HG03521 (cell line): ENCODE results near the gene GAL3ST3.

Experiments used
- ATAC-seq: cut with Tn5 transposase; IDR thresholded peaks from one replicate; pipeline ENCODE4 v1.9.1; 2021; ENCODE audit warnings: mild to moderate bottlenecking, moderate library complexity; ENCODE audit not compliant: unreplicated experiment

GAL3ST3 gene

DNA sequence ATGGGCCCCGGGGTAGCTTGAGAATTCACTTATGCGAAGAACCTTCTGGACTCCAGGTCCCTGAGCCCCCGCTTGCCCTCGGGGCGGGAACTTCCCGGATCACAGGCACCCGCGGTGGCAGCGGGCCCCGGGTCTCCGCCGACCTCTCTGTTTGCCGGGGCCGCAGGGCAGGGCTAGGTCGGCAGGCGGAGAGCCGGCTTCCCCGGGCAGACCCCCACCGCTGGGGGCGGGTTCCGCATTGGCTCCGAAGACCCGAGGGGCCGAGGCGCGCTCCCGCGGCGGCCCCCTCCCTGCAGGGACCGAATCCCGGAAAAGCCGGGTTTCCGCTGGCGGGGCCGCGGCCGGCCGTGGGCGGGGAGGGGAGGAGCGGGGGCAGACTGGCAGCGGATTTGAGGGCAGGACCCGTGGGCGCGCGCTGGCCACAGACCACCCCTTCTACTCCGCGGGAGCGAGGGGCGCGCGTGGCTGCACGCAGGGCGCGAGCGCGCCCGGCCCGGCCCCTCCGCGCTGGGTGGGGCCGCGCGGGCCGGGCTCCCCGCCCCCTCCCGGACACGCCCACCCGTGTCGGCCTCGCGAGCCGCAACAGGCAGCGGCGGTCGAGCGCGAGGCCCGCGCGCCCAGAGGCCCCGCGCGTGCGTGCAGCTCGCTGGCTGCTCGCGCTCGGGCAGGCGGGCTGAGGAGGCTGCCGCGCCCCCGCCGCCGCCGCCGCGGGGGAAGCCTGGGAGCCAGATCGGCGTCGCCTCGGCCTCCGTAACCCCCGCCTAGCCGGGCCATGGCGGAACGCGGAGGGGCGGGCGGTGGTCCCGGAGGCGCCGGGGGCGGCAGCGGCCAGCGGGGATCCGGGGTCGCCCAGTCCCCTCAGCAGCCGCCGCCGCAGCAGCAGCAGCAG lies 21.0 kb upstream of the GAL3ST3 start, which contains the start of gene PACS1:
PACS1 (plus strand) TSS at position 558 of the 889 bp plus-strand sequence; CDS start at position 773, 215 bp downstream.
- peak; percentile 57 for ATAC-seq

DNA sequence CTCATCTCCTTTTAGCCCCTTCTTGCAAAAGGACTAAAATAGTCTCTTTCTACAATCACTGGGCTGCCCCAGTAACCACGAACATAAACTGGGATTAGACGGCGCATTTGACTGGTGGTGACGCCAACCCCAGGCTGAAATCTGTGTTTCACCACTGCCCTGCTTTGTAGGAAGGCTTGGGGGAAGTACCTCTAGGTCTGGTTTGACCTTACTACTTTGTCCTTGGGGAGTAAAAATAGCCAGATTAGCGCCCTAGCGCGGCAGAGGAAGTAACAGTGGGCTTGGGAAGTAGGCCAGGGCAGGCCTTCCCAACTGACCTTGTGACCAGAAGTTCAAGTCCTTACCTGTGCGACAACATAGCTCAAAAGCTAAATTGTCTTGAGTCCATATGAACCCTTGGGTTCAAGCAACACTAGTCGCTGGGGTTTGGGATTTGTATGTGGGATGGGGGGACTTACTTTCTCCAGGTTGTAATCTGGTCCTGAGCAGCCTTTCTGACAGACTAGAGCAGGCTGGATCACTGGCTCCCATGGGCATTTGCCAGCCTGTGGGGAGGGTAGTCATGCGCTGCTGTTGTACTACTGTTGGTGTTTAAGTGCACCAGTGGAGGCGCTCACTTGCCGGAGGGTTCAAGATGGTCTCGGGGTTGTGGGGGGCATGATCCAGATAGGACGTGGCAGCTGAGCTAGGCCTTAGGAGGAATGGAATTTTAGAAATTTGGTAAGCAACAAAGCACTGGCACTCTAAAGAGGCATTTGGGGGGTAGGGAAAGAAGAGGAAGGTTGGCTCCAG lies 20.2 kb upstream of the GAL3ST3 start:
- no peak for ATAC-seq

DNA sequence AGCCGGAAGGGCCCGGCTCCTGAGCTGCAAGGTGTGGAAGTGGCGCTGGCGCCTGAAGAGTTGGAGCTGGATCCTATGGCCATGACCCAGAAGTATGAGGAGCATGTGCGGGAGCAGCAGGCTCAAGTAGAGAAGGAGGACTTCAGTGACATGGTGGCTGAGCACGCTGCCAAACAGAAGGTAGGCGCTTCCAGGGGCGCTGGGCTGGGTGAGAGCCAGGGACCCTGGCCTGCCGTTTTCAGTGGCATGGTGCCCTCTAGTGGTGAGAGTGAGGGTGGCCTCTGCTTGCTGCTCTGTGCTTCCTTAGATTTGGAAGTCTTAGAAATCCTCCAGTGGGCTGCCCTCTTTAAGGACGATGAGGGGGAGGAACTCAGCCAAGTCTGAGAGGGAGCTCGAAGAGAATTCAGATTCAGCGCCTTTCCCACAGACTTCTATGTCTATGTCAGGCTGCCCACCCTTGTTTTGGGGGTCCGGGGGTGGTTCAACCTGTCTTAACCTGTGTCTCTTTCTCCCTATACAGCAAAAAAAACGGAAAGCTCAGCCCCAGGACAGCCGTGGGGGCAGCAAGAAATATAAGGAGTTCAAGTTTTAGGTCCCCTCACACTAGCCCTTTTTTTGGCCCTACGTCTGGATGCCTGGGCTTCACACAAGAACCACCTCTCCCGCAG lies 19.3 kb upstream of the GAL3ST3 start:
- no peak for ATAC-seq

DNA sequence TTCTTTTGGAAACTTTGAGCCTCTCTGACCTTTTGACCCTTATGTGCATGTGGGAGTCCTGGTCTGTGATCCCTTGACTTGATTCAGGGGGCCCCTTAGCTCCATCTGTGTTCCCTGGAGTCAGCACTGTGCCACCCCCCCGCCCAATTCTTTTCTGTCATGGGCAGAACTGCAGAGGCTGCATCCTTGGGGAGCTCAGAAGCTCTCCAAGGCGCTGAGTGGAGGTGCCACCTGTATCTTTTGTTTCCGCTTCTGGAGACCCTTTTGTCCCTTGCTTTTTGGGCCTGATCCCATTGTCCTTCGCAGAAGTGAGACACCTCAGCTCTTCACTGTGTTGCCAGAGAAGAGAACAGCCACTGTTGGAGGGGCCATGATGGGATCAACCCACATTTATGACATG lies 18.7 kb upstream of the GAL3ST3 start:
- ATAC-seq, result no peak

DNA sequence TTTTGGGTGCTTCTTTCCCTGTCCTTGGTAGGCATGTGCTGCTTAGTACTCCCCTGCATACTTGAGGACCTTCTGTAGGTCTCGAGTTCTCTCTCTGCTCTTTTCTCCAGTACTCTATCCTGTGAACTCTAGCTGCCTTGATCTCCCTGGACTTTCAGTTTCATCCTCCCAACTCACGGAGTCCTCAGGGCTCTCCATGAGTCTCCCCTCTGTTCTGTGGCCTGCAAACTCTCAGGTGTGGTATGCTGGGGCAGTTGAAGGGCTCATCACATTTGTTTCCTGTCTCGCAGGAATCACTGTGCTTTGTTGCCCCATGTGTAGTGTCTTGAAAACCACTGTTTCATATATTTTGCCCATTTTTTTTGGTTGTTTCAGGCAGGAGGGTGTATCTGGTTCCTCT lies 17.8 kb upstream of the GAL3ST3 start:
- no peak for ATAC-seq

DNA sequence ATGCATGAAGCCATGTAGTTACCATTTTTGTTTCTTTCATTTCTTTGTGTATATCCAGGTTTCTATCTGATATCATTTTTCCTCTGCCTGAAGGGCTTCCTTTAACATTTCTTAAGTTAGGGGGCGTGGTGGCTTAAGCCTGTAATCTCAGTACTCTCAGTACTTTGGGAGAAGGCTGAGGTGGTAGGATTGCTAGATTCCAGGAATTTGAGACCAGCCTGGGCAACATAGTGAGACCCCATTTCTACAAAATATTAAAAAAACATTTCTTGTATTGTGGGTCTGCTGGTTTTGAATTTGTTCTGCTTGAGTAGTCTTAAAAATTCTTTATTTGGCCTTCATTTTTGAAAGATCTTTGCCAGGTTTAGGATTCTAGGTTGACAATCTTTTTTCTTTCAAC lies 15.6 kb upstream of the GAL3ST3 start:
- ATAC-seq, result no peak

DNA sequence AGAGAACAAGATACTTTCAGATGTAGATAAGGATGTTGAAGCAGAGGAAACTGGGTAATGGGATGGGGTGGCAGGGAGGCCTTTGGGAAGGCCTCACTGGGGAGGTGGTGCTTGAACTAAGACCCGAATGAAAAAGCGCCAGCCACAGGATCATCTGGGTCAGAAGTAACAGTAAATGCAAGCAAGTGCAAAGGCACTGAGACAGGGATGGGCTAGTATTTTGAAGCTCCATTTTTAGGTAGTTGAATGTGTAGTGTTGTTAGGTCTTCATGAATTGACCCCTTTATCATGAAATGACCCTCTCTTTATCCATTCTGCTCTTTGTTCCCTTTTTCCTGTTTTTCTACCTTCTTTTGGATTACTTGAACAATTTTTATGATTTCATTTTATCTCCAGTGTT lies 14.9 kb upstream of the GAL3ST3 start:
- no peak for ATAC-seq

DNA sequence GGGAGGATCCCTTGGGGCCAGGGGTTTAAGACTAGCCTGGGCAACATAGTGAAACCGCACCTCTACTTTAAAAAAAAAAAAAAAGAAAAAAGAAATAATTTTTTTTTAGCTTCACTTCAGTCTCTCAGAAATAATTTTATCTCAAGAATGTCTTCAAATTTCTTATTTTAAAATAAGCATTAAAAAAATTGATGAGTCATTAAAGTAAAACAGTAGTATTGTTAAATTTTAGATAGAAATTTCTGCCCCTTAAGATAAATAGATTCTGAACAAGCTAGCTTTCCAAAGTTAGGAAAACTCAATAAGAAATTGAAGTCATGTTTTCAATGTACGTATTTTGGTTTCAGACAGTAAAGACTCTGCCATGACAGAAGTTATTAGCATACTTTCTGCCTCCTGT lies 13.4 kb upstream of the GAL3ST3 start:
- ATAC-seq, result no peak

DNA sequence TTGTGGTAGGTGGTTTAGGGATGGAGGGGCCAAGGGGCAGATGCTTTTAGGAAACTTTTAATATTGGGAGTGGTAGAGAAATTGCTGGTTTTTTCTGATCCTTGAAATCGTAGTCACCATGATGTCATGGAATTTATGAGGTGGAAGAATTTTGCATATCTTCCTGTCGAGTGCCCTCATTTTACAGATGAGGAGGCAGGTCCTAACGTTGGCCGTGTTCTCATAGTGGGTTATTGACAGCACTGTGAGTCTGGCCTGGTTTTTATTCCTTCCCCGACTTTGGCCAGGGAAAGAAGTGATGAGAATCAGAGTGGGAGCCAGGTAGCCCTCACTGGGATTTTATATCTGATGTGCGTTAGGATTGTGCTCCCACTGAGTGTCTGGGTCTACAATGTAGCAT lies 12.3 kb upstream of the GAL3ST3 start:
- no peak for ATAC-seq

DNA sequence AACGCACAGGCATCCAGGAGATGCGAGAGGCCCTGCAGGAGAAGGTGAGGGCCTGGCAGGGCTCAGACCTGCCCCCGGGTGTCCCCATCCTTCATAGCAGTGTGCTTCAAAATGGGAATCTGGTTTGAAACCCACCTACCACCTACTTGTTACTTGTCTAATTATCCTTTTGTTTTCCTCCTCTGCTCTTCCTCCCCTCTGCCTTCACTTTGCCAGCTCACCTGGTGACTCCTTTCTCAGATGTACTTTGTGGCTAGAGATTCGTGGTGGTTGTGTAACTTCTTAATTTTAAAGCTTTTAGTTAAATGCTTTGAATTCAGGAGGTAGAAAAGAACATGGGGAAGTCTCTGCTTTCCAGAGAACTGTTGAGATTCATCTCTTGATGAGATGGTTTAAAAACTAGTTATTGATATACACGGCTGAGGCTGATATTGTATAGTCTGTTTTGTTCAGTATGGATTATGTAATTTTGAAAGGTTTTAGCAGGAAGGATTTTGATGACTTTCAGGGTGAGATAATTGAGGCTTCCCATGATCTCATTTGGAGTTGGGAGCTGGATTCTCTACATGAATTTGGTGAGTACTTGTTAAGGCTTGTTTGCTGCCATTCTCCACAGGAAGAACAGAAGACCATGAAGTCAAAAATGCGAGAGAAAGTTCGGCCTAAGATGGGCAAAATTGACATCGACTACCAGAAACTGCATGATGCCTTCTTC lies 11.2 kb upstream of the GAL3ST3 start:
- ATAC-seq, result no peak

DNA sequence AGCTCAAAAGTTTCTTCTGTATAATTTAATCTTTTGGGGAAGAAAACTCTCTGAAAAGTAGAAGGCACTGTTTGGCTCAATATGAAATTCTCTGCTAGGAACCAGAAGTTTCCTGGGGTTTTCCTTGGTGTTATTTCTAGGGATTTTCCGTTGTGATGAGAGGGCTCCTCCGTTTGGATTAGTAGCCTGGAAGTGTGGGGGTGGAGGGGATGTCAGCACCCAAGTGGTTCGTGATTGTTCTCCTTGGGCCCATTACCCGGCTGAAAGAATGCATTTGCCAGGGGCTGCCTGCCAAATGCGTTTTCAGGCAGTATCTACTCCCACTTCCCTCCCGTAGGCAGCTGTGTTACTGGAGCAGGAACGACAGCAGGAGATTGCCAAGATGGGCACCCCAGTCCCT lies 7.5 kb upstream of the GAL3ST3 start:
- ATAC-seq, result no peak

DNA sequence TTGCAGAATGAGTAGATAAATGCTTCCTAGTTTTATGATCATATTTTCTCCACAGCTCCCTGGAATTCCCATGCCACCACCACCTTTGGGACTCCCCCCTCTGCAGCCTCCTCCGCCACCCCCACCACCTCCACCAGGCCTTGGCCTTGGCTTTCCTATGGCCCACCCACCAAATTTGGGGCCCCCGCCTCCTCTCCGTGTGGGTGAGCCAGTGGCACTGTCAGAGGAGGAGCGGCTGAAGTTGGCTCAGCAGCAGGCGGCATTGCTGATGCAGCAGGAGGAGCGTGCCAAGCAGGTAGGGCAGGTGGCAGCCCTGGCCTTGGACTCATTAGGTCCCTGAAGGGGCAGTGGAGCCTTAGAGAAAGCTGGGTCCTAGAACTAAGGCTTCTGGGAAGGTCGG lies 6.1 kb upstream of the GAL3ST3 start:
- no peak for ATAC-seq

DNA sequence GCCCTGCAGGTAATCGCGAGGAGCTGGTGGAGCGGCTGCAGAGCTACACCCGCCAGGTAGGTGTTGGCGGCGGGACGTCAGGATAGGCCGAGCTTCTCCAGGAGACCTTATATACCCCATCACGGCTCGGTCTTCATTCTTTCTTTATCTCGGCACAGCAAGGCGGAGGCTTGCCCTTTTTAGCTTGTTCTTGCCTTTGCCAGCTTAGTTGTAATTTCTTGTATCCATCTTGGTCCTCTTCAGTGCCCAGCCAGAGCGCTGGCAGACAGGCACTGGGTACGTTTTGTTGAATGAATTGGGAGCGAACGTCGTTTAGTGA lies 3.7 kb upstream of the GAL3ST3 start:
- no peak for ATAC-seq

DNA sequence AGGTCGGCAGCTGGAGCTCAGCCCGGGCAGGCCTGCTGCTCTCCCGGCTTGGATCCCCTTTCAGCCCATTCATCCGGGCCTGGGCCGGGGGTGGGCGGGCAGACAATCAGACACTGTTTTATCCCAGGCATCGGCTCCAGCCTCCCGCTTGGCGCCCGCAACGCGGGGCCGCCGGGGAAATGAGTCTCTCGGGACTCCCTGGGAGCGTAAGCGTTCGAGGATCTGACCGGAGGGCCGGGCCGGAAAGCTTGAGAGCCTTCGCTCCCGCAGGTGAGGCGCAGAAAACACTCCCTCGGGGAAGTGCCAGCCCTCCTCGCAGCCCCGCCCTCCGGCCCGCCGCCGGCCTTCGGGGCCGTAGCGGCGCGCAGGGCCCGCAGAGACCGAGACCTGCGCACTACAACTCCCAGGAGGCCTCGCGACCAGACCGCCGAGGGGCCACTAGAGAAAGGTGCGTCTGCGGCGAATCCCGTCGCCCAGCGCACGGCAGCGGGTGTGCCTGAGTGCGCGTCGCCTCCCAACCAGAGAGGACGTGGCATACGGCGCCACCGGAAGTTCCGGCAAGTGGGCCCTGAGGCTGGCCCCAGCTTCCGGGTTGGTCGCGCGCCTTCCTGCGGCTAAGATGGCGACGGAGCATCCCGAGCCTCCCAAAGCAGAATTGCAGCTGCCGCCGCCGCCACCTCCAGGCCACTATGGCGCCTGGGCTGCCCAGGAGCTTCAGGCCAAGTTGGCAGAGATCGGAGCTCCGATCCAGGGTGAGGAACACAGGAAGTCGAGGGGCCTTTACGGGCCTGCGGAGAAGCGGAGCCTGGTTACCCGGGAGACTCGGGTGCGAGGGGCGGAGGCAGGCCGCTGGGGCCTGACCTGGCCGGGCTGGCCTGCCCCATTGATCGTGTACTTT lies 3.1 kb upstream of the GAL3ST3 start, which contains the start of gene SF3B2:
SF3B2 (plus strand) TSS at position 599 of the 898 bp plus-strand sequence; CDS start at position 620, 21 bp downstream.
- peak; percentile 95 for ATAC-seq

DNA sequence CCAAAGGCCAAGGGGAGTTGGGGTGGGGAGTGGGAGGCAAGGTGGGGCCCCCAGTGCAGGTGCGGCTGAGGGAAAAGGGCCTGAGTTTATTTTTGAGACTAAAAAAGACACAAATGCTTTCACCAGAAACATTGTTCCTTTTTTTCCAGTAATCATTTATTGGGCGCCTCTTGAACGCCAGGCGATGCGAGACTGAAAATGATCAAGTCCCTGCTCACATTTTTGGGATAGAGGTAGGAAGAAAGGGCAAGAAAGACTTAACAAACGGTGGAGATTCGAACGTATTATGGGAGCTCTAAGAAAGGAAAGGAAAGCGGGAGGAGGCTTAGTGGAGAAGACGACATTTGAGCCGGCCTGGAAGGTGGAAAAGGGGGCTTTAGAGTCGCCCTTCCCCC lies 2.4 kb upstream of the GAL3ST3 start:
- ATAC-seq, result no peak

DNA sequence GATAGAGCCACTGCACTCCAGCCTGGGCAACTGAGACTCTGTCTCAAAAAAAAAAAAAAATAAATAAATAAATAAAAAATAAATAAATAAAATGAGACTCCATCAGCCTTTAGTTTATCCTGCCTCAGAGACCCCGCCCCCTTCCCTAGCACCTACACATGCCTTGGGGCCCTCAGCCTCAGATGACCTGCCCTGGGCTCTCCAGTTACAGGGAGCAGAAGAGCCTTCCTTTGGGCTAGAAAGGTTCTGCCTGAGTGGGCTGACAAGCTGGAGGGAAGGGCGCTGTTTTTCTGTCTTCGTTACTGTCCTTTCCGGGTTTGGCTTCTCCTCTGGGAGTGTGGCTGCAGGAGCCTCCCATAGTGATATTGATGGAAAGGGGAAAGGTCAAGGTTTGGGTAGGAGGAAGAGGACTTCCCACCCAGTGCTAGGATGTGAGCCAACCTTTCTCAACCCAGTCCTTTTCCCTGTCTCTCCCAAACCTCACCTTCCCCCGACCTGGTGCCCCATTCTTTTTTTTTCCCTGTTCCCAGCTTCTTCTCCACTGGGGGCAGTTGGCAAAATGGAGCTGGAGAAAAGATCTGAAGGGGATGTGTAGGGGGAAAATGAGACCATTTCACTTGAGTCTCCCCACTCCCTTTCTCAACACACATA lies 1.7 kb upstream of the GAL3ST3 start:
- ATAC-seq, result no peak

DNA sequence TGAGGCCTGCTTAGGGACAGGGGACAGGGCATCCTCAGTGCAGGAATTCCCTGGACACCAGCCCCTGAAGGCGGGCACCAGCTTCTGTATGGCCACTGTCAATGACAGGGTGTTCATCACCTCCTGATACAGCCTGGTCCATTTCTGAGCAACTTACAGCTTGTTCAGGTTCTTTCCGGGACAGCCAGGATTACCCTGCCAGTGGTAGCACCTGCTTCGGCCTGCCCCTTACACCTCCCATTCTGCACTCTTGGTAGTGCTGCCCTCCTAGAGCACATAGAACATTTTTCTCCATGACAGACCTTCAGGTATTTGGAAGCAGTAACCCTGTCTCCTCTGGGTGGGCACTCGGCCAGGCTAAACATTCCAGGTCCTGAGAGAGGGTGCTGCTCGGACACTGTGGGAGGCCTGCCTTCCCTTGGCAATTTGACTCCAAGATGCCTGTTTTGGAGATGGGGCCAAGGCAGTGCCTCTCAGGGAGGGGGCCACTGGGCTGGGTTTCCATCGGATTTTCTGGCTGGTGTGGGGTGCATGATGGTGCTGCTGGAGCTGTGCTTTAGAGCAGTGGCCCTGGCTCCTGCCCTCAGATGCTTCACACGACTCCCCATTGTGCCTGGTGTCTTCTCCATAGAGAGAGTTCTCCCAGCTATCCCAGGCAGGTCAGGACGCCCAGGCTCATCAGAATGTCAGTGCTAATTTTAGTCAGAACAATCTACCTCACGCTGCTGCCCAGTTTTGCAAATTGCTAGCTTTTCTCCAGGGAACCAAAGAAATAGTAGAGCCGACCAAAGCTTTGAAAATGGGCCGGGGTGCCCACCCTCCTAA lies 1.2 kb downstream of the GAL3ST3 start:
- no peak for ATAC-seq

DNA sequence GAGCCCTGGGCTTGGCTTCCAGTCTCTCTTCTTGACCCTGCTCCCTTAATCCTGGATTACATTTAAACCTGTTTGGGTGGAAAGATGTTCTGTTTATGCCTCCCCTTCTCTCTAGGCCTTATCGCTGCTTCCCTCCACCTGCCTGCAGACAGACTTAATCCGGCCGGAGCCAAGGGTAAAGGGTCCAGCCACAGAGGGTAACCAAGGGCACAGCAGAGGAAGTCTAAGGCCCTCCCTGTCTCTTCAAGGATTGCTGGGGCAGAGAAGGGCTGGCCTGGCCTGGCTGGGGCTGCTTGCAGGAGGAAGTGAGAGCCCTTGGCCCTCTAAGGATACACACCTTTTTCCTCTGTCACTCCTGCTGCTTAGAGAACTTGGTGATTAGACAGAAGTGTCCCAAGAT lies 2.1 kb downstream of the GAL3ST3 start:
- no peak for ATAC-seq
